ENCODE data around the gene PAN2.
A peak's percentile ranks its signal among the peaks of the same experiment; 100 is the strongest.

Gene PAN2

DNA sequence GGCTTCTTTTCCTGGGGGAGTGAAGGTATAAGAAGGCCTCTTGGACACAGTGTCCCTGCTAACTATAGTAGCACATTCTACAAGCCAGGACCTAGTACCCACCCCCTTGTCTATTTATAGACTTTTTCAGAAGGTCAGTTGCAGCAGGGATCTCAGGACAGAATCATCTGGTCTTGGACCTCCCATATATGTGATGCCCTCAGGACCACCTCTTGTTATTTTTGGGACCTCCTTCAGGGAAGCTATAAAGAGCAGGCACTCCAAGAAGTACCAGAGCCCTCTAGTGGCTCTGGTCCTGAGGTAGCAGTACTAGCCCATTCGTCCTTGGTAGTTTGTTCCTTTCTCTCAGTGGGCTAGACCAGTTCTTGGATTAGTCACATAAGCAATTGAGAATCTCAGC, 62.8 kb downstream of the PAN2 start:
- DNase-seq (ENCODE audit: low spot score) (peak; percentile 11), FAIRE-seq (no peak)

DNA sequence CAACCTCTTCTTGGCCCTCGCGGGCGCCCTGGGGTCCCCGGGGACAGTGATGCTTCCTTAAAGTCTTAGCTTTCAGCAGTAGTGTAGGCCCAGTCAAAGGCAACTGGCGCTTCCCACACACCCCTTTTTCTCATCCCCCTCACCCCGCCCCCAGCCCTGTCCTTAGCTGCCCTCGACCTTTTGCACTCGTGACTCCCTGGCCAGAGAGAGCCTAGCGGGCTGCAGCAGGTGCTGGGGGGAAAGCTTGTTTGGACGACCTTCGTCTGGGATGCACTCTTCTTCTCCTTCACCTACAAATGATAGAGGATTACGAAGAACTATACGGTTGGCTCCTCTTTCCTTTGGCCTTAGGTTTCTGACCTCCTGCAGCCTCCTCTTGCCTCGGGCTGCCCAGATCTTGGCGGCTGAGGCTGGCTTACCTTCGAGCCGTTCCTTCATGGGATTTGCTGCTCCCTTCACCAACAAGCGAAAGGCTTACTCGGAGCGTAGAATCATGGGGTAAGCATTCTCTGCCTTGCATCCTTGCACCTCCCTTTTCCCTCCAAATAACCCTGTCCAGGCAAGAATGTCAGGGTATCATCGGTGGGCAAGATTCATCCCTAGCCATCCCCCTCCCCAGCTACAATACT, 66.2 kb downstream of the PAN2 start:
- DNase-seq (ENCODE audit: low spot score) (no peak), FAIRE-seq (no peak)

DNA sequence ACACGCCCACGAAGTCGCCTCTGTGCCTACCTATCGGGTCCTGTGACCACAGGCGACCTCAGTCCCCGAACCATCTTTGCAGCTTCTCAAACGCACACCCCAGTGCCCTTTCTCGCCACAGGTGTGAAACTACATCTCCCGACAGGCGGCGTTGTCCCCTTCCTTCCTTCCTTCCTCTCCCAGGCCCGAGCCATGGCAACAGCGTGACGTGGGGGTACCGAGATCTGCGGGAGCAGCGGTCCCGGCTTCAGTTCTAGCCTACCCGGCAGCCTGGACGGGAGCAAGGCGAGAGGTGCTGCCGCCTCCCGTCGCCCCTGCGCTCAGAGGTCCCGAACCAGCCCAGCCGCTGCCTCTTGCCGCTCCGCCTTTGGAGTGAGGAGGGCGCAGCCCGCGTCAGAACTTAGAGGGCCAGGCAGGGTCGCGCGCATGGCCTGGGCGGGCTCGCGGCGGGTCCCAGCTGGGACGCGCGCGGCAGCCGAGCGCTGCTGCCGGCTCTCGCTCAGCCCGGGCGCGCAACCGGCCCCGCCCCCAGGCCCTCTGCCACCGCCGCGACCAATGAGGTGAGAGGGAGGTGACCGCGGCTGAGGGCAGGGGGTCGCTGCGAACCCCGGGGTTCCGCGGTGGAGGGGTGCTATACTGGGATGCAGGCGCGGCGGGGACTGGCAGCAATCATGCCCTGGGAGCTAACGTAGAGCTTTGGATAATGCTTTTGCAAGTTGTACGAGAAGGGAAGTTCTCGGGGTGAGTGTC, 66.9 kb downstream of the PAN2 start, which contains the start of gene COQ10A:
TSS of gene COQ10A (plus strand) at position 250 of the 750 bp plus-strand sequence. CDS start at position 427, 177 bp downstream.
- FAIRE-seq (no peak), DNase-seq (ENCODE audit: low spot score) (peak; percentile 68)

All from RCC 7860 (cell line).